ENCODE results near the gene GRK5.

Gene GRK5

GRCh38 chr10:119452396-119452795 lies 245.0 kb downstream of the GRK5 start:
- Histone ChIP-seq H3K36me3 (ENCODE audit: control insufficient read depth, low read length) (no peaks in the 10 kb centered on the region), H3F3A (ENCODE audit: control insufficient read depth, insufficient read depth) (no peaks in the 10 kb centered on the region), H3K9me2 (replicated peaks; ENCODE audit: control insufficient read depth, low read length) (no peaks in the 10 kb centered on the region), H4K20me1 (ENCODE audit: control insufficient read depth, insufficient read depth, low read depth, low read length) (no peaks in the 10 kb centered on the region), H3K4me3 (ENCODE audit: low read length) (no peak overlapping the region), H3K4me1 (ENCODE audit: control insufficient read depth, low read length) (peaks cover 36% of the 10 kb centered on the region), H3K27ac (ENCODE audit: low read depth, low read length) (no peak overlapping the region), H3K9me3 (ENCODE audit: control insufficient read depth, insufficient read depth, low read length) (no peaks in the 10 kb centered on the region), H3K4me2 (ENCODE audit: low read length) (no peak overlapping the region), H3K79me2 (ENCODE audit: control insufficient read depth, low read length) (no peaks in the 10 kb centered on the region), H3K27me3 (ENCODE audit: control insufficient read depth, low read length) (no peaks in the 10 kb centered on the region)
- TF ChIP-seq EZH2phosphoT487 (IDR thresholded peaks at IDR 0.05; ENCODE audit: borderline replicate concordance, low read length) (no peak), CTCF (IDR thresholded peaks at IDR 0.05; ENCODE audit: low read depth, low read length, poor library complexity, severe bottlenecking) (no peak)

GRCh38 chr10:119453313-119453712 lies 245.9 kb downstream of the GRK5 start:
- Histone ChIP-seq H3K9me3 (ENCODE audit: control insufficient read depth, insufficient read depth, low read length) (no peaks in the 10 kb centered on the region), H3K4me2 (ENCODE audit: low read length) (no peak overlapping the region), H3K27me3 (ENCODE audit: control insufficient read depth, low read length) (no peaks in the 10 kb centered on the region), H3K27ac (ENCODE audit: low read depth, low read length) (no peak overlapping the region), H3F3A (ENCODE audit: control insufficient read depth, insufficient read depth) (no peaks in the 10 kb centered on the region), H3K4me1 (ENCODE audit: control insufficient read depth, low read length) (peaks cover 36% of the 10 kb centered on the region), H4K20me1 (ENCODE audit: control insufficient read depth, insufficient read depth, low read depth, low read length) (no peaks in the 10 kb centered on the region), H3K9me2 (replicated peaks; ENCODE audit: control insufficient read depth, low read length) (no peaks in the 10 kb centered on the region), H3K4me3 (ENCODE audit: low read length) (no peak overlapping the region), H3K36me3 (ENCODE audit: control insufficient read depth, low read length) (no peaks in the 10 kb centered on the region), H3K79me2 (ENCODE audit: control insufficient read depth, low read length) (no peaks in the 10 kb centered on the region)
- TF ChIP-seq CTCF (IDR thresholded peaks at IDR 0.05; ENCODE audit: low read depth, low read length, poor library complexity, severe bottlenecking) (no peak), EZH2phosphoT487 (IDR thresholded peaks at IDR 0.05; ENCODE audit: borderline replicate concordance, low read length) (no peak)

- Histone ChIP-seq H3K4me2 (ENCODE audit: low read length) (no peak overlapping the region), H3K27ac (ENCODE audit: low read depth, low read length) (no peak overlapping the region), H3K9me2 (replicated peaks; ENCODE audit: control insufficient read depth, low read length) (no peaks in the 10 kb centered on the region), H4K20me1 (ENCODE audit: control insufficient read depth, insufficient read depth, low read depth, low read length) (no peaks in the 10 kb centered on the region), H3K27me3 (ENCODE audit: control insufficient read depth, low read length) (no peaks in the 10 kb centered on the region), H3K79me2 (ENCODE audit: control insufficient read depth, low read length) (no peaks in the 10 kb centered on the region), H3K36me3 (ENCODE audit: control insufficient read depth, low read length) (no peaks in the 10 kb centered on the region), H3K9me3 (ENCODE audit: control insufficient read depth, insufficient read depth, low read length) (no peaks in the 10 kb centered on the region), H3F3A (ENCODE audit: control insufficient read depth, insufficient read depth) (no peaks in the 10 kb centered on the region), H3K4me1 (ENCODE audit: control insufficient read depth, low read length) (peaks cover 35% of the 10 kb centered on the region), H3K4me3 (ENCODE audit: low read length) (no peak overlapping the region)
- no peak for TF ChIP-seq CTCF (IDR thresholded peaks at IDR 0.05; ENCODE audit: low read depth, low read length, poor library complexity, severe bottlenecking)
These were observed 246.9 kb downstream of the GRK5 start for GRCh38 chr10:119454316-119454715.

- no peak overlapping the region for H3K4me2 ChIP-seq (ENCODE audit: low read length)
- H3K27ac ChIP-seq (ENCODE audit: low read depth, low read length) = no peak overlapping the region
- H3K4me1 ChIP-seq (ENCODE audit: control insufficient read depth, low read length) = peaks cover 28% of the 10 kb centered on the region
- no peaks in the 10 kb centered on the region for H3K27me3 ChIP-seq (ENCODE audit: control insufficient read depth, low read length)
- no peaks in the 10 kb centered on the region for H3F3A ChIP-seq (ENCODE audit: control insufficient read depth, insufficient read depth)
- no peaks in the 10 kb centered on the region for H3K9me3 ChIP-seq (ENCODE audit: control insufficient read depth, insufficient read depth, low read length)
- H3K36me3 ChIP-seq (ENCODE audit: control insufficient read depth, low read length) = no peaks in the 10 kb centered on the region
- no peak overlapping the region for H3K4me3 ChIP-seq (ENCODE audit: low read length)
- H3K79me2 ChIP-seq (ENCODE audit: control insufficient read depth, low read length) = no peaks in the 10 kb centered on the region
- H3K9me2 ChIP-seq (replicated peaks; ENCODE audit: control insufficient read depth, low read length) = no peaks in the 10 kb centered on the region
- no peaks in the 10 kb centered on the region for H4K20me1 ChIP-seq (ENCODE audit: control insufficient read depth, insufficient read depth, low read depth, low read length)
- no peak for TF ChIP-seq EZH2phosphoT487 (IDR thresholded peaks at IDR 0.05; ENCODE audit: borderline replicate concordance, low read length)
- TF ChIP-seq CTCF (IDR thresholded peaks at IDR 0.05; ENCODE audit: low read depth, low read length, poor library complexity, severe bottlenecking) = no peak
These were observed 247.6 kb downstream of the GRK5 start for GRCh38 chr10:119454990-119455389.
